GM04503 (cell line): ENCODE results near the gene PTCH1.

ENCODE experiments used
- DNase-seq: peaks from one replicate; pipeline ENCODE4 v3.0.0-alpha.2; 2012; ENCODE audit warnings: low read depth

Gene PTCH1

DNA sequence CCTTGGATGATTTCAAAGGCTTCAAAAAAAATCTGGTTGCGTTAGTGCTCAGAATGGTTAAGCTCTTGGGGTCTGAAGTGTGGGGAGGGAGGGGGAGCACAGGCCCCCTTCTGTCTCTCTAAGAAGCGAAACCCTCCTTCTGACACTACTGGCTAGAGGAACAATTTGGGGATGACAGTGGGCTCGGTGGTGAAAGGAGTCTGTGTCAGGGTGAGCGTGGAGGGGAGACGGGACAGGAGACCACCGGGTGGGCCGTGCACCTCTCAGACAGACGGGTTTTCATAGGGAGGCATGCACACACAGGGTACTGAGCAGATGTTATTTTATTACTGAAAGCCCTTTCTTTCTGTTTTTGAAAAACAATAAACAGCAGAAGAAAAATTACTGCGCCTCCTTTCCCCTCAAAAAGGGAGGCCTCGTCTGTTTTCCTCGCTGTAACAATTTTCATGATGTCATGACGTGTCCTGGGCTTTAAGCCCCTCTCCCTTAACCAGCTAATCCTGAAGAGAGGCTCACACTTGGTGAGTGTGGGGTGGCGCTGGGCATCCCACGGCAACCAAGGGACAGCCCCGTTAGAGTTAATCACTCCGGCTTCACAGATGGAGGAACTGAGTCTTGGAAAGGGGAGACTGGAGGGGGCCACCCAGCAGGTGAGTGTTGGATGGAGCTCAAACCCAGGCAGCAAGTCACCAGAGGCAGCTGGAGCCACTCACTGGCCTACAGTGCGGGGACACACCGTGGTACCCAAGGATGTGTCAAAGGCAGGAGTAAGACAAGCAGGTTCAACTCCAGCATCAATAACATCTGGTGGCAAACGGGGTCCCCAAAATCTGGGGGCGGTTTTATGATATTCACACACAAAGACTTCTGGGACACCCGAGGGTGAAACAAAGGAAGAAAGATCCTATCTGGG lies 53.4 kb downstream of the PTCH1 start:
- DNase-seq = no peak

DNA sequence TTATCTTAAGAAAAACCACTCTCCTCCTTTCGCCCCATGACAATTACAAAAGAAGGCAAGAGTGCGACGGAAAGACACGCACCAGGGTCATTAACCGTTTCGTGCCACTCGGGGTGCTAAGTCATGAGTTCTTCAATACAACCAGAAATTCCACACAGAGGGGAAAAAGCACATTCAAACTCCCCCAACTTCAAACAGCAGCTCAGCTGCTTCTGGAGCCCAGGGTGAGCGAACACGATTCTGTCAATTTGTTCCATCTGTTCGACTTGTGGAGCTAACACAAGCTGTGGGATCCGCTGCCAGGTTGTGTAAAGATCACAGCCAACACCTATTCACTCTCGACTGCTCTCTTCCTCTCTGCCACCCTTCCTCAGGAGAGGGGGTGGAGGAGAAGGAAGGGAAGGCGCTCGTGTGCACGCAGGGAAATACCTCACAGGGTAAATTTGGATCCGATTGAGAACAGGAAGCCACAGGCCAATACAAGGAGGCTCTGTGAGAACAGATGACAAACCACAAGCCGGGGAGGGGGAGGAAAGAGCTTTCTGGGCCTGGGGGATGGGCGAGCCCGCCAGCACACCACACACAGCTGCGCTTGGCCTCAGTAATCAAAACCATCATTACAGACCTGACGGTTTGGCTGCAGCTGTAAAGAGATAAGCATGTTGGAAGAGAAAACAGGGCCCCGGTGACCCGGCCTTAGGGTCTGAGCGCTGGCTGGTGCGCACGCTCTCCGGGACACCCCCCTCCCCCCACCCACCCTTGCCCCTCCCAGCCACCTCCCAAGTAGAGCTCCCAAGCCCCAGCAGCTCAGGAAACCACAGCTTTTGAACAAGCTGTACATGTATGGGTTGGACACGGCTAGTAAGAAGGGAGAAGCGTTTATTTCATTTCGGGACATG lies 54.3 kb downstream of the PTCH1 start:
- DNase-seq = peak; percentile 51

DNA sequence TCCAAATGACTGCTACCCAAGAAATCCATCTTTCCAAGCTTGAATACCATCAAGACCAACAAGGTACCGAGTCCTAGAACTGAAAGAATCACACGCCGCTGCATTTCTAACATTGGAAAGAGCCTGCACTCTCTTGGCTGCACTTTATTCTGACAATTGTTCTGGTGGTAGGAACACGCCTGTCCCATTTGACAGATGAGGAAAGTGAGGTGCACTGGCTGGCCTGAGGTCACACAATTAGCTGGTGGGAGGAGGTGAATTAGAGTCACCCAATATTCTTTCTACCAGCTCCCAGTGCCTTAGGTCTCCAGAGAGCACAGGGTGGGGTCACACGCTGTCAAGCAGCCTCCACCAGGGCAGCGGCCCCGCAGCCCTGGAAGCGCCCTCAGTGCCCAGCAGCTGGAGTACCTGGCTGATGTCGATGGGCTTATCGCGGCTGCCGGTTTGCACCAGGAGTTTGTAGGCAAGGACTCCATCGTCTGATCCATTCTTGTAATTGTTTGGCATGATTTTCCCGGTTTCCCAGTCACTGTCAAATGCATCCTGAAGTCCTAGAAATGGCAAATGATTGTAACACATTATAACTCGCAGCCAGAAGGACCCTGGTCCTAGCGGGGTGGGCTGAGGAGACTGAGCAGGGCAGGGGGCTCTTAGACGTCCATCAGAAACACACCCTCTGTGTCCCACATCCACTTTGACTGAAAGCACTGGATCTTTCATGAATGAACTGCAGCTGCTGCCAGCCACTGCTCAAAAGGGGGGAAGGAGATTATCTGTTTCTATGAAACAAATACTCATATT lies 55.1 kb downstream of the PTCH1 start:
- no peak for DNase-seq

DNA sequence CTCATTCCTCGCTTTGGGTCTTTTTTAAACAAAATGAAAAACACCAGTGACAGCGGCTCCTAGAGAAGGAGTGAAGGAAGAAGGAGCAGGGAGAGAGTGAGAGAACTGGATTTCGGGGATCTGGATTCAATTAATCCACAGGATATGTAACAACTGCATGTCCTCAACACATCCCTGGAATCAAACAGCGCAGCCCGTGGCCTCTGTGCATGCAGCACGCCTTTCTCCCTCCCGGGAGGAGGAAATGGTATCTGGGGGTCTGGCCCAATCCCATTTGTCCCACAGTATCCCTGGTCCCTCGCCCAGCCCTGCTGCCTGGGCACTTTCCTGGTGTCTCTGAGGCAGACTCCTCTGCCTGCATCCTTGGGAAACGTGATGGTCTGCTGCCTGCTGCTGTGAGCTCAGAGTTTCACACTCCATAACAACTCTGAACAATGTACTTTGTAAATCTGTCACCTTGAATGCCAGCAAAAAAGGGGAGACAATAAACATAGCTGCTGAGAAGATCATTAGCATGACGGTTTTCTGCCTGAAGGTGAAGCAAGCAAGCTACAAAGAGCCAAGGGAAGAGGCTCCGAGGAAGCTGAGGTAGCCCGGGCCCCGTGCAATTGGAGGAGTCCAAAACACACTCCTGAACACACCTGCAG lies 56.1 kb downstream of the PTCH1 start:
- DNase-seq = no peak

DNA sequence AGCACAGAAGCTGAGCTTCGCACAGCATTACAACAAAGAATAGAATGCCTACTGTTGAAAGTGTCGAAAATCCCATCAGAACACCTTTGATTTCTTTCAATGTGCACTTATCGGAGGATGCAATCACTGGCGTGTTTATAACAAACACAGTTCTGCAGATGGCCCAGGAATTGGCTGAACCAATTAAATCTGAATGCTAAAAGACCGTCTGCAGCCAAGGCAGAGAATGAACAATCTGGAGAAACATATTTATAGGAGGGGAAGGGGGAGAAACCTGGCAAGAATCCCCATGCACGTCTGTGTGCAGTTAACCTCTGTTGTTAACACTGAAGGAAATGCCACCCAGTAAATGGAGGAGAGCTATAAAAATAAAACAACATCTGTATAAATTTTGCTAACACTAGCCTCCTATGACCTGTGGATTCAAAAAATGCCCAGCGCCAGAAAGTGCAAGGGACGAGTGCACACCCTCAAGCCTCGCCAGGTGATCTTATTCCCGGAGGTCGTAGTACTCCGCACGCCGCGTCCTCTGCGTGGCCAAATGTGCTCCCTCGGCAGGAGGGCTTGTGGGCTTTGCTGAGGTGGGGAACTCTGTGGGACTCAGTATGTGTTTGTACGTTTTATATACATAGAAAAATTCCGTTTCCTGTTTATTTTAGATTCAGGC lies 56.8 kb downstream of the PTCH1 start:
- DNase-seq = no peak

DNA sequence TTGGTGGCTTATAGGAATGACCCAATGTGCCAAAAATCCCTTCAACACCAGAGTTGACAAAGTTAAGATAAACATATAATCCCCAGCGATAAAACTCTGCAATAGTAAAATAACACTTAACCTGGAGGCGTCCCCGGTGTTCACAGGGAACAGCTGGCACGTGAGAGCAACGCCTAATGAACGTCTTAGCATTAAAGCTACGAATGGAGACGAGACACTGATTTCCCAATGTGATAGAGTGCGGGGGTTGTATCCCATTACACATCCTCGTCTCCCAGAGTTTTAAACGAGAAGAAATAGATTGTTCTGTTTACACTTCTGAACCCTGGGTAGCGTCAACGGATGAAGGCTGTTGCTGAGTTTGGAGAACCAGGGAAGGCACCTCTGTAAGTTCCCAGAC lies 57.6 kb downstream of the PTCH1 start:
- DNase-seq = no peak

DNA sequence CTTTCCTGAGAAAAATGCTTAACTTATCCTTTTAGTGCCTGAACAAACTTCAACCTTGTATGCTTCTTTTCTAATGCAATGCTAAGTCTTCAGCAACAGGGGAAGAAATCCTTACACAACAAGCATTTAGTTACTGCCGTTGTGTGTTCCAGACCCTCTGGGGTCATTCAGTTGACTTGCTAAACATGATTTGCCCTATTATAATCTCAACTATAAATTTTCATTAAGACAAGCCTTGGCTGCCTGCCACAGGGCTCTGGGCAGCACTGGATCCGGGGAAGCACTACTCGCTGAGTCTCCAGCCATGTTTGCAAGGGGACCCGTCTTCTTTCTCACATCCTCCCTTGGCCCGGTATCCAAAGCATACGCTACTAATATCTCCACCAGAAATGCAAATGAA lies 58.1 kb downstream of the PTCH1 start:
- no peak for DNase-seq

DNA sequence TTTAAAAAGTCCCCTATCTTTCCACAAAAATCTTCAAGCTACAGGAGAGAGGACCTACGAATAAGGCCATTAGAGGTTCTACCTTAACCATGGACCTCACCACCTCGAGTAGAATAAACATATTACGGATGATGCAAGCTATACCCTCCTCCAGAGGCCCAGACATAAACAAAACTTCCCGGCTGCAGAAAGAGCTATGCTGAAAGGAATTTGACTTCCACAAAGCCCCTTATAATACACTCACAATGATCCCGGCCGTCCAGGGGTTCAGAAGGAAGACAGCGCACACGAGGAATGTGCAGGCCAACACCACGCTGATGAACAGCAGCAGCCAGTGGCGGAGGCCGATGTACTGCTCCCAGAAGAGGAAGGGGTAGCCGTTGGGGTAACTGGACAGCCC lies 59.0 kb downstream of the PTCH1 start:
- no peak for DNase-seq

DNA sequence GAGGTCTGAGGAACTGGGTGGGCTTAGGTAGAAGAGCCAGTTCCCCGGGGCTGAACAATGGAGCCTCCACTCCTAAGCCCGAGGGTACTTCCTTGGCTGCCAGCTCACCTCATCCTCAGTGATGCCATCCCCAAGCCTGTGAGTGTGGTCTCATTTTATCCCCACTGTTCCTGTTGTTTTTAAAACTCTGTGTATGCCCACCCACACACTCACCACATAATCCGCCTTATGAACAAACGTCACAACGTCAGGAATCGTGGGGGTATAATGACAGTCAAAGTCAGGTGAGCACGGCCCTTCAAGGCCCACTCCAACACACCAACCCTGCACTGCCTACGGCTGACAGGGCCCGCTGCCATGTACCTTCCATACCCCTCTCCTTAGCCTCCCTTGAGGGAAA lies 61.1 kb downstream of the PTCH1 start:
- DNase-seq = no peak

DNA sequence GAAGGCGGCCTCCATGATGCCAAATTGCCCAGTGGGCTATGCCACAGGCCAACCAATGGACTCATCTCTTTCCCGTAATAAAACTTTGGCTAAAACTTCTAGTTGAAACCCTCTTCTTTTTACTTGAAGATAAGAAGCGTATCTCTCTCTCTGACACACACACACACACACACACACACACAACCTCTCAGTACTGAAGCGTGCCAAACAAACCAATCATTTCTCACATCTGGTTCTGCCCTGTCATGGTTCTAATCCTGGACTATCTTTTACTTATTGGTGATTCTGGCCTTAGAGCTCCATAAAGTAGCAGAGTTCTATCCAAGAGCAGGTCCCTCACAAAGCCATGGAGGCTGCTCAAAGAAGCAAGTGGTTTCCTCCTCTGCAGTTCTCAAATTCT lies 64.6 kb downstream of the PTCH1 start:
- no peak for DNase-seq

DNA sequence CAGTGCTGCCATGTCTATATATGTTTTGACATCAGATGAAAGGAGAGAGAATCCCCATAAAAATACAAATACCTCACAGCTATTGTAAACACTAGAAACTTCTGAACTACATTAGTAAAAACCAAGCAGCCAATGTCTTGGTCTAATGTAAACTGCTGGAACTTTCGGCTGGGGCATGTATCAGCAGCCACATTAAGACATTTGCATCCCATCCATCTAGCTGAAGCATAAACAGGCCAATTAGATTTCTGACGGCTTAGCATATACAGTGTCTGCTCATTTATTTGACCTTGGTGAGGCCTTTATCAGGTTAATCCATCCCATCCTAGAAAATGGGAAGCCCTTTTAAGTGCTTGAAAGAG lies 65.7 kb downstream of the PTCH1 start:
- DNase-seq = no peak

DNA sequence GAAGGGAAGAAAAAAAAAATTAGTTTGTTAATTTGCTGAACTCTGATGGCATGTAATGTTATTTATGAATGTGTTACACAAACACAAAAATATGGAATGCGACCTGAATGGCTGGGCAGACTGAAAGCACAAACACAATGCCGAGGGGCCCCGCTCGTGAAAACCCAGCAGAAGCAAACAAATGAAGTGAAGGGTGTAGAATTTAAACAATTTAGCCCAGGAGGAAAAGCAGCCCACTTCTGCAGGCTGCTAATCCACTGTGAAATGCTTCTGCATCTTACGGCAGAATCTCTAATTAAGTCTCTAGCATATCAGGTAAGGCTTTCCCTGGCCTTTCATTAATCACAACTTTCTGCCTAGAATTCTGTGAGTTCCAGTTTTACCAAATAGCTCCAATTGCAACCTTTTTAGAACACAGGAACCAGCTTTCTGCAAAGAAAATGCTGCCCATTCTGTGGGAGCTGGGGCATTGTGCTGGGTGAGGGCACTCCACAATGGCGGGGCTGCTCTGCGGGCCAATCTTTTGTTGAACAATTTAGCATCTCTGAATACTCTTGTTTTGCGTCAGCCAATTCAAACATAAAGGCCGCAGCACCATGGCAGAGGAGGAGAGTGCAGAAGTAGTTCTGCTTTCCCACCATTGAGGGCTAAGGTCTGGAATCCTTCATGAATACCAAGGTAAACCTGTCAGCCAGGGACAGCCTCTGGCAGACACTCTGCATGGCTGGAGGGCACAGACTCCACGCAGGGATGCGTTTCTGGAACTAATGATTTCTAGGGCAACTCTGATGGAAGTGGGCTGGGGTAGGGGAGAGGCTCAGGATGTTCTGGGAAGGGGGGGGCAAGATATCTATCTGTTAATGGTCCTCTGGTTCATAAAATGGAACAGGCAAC lies 66.4 kb downstream of the PTCH1 start:
- no peak for DNase-seq

DNA sequence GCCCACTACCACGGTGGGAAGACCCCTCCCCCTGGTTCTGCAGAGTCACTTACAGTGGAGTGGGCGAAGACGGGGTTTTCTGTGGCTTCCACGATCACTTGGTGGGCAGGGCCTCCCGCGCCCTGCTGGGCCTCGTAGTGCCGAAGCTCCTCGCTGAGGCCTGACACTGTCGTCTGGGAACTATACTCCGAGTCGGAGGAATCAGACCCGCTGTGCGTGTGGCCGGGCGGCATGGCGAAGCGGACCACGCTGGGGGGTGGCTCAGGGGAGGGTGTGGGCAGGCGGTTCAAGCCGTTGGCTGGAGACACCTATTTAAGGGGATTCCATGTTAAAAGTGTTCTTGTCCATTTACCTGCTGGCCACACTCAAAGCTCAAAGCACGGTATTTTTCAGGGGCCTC lies 67.8 kb downstream of the PTCH1 start:
- DNase-seq = no peak

DNA sequence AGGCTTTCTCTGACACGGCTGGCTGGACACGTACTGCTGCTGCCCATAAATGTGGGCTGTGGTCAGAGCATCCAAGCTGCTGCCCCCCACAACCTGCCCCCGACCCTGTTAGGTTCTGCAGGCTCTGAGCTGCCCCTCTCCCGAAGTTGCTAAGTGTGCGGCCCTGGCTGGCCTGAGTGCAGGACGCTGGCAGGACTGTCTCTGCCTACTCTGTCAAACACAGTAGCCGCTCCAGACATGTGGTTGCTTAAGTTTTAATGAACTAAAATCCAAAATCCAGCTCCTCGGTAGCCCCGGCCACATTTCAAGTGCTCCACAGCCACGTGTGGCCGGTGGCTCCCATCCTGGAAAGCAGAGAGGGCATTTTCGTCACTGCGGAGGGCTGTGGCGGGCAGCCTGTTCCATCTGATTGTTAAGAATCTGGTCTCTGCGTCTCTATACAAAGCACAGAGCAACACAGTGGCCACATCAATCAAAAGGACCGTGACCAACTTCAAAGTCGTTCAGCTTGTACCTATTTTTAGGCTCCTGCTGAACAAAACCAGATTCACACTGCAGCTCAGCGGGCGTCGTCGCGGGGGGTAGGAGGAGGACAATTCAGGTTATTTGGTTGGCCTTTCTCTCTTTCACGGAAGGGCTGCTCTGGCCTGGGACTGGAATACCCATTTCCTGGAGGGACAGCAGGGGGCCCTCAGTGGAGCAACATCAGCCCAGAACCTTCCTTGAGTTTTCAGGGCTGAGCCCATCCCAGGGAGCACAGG lies 68.9 kb downstream of the PTCH1 start:
- no peak for DNase-seq

DNA sequence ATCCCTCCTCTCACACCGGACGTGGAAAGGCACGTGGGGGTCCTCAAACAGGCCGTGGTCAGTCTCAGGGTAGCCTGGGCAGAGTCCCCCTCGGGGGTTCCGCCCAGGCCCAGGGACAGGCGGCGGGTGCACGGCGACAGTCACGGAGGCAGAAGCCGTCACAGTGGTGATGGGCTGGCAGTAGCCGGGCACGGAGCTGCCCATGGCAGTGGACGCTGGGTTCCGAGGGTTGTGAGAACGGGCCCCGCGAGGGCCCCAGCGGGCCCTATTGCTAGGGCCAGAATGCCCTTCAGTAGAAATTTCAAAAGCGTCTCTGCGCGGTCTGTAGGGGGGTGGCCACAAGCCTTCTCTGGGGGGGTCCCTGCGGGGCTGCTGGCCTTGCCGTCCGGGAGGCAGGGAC lies 69.8 kb downstream of the PTCH1 start:
- no peak for DNase-seq

DNA sequence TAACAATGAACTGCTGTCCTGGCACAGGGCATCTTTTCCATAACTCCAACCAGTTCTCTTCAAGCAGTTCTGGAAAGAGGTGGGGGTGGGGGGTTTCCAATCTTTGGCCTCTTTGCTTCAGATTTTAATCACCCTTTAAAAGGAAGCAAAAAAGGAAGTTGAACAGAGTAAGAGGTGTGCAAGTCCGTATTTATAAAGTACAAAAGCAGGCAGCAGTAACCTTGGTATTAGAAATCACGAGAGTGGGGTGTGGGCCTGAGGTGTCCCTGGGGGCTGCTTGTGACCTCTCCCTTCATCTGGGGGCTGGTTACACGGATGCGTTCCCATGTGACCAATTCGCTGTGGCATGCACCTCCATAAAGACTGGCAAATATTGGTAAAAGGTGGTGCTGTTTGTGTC lies 70.5 kb downstream of the PTCH1 start:
- DNase-seq = no peak

DNA sequence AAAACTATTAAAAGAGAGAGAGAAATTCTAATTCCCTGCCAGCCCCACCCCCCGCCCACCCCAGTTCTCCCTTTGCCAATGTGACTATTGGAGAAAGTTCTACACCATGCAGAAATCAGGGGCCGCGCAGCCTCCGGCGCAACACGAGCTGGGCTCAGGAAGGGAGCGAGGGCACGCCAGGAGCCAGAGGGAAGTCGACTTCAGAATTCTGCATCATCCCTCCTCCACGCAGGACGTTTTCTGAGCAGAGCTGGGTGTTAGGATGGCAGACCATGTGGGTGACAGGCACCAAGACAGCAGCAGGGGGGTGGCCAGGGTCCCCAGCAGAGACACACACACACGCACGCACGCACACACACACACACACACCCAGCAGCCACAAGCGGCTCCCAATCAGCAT lies 72.6 kb downstream of the PTCH1 start:
- no peak for DNase-seq

DNA sequence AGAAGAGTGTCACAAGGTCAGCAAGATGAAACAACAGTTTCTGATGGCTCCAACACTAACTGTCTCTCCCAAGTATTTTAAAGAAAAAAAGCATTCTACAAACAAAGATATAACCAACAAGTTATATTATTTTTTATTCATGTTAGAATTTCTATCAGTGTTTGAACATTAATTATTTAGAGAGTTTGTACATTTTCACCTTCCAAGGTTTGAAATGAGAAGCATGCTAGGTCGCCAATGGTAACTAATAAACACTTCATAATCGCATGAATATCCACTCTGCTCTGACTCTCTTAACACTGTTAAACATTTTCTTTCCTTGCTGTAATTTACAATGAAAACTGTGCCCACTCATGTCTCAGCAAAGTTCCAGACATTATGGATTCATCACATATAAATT lies 73.5 kb downstream of the PTCH1 start:
- DNase-seq = no peak

DNA sequence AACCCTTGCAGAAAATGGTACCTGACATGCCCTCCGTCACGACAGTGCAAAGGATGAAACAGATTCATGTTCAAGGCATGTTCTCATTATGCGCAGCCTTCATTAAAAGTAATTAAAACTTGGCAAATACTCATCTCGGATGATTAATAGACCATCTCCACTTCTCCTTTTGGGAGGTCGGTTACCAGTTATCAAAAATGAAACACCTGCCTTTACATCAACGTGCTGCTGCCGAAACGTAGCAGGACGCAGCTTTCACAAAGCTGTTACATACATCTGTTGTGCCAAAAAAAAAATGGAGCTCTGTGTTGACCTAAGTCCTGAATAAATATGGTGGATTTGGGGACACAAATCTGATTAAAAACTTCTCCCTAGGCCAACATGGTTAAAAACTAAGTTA lies 75.7 kb downstream of the PTCH1 start:
- no peak for DNase-seq

DNA sequence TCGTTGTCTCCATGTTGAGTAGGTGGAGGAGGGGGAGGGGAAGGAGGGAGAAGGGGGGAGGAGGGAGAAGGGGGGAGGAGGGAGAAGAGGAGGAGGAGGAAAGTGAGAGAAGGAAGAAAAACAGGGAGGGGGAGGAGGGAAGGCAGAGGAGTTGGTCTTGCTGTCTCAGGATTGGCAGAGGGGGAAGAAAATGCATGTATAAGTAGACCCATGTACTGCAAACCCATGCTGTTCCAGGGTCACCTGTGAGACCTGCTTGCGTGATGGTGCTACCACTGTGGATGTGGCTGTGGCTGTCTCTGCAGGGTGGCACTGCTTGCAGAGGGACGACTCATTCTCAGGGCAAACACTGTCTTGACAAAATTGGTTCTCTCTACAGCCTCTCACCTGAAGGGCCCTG lies 76.3 kb downstream of the PTCH1 start:
- no peak for DNase-seq
